Large intestine (tissue), 3 donors: ENCODE data around the gene HSP90AA1. TPM values are rescaled to one million over a fixed set of nuclear protein-coding genes. Genes with fewer than 3 reads are reported as not detected.
"Not testable (repeated sequence)": the region's sequence is repeated elsewhere in the genome, so short reads cannot be mapped to it uniquely, and the experiment has no call there.

Experiments
- DNase-seq, 2 donors: peaks; one replicate each; pipeline versions ENCODE4 v3.0.0 to v3.0.0-alpha.2; 2013
- H3K27ac ChIP-seq: one replicate; pipeline ENCODE4 v1.5.1; 2013; ENCODE audit warnings: low read length
- H3K27me3 ChIP-seq: 2 replicates; pipeline ENCODE4 v1.6.1; 2013; ENCODE audit warnings: low read length; ENCODE audit not compliant: control insufficient read depth, insufficient read depth
- H3K36me3 ChIP-seq: 2 replicates; pipeline ENCODE4 v1.6.1; 2013; ENCODE audit warnings: low read length; ENCODE audit not compliant: control insufficient read depth, insufficient read depth
- H3K4me1 ChIP-seq: one replicate; pipeline ENCODE4 v1.6.1; 2013; ENCODE audit warnings: low read length; ENCODE audit not compliant: control insufficient read depth, insufficient read depth
- H3K4me3 ChIP-seq: one replicate; pipeline ENCODE4 v1.5.1; 2013; ENCODE audit warnings: low read length
- H3K9me3 ChIP-seq: one replicate; pipeline ENCODE4 v1.6.1; 2013; ENCODE audit warnings: mild to moderate bottlenecking, low read depth, low read length, moderate library complexity; ENCODE audit not compliant: control insufficient read depth
- WGBS: methylation state at CpG from one replicate; pipeline ENCODE4 v1.1.5; 2013; ENCODE audit warnings: low lambda C conversion rate; ENCODE audit not compliant: insufficient coverage; 5-methylcytosine and 5-hydroxymethylcytosine counted together
- polyA plus RNA-seq: library from polyadenylated mRNA; unstranded; fragments of 120-200 nt; gene quantifications from one replicate; pipeline ENCODE4 v1.2.1, GENCODE V29; 2013

HSP90AA1 gene
- polyA plus RNA-seq, 1 donor = 661 TPM

- Histone ChIP-seq H3K27ac (no peak overlapping the region), H3K9me3 (no peaks in the 10 kb centered on the region), H3K36me3 (peaks cover 16% of the 10 kb centered on the region), H3K4me3 (no peak overlapping the region), H3K27me3 (no peaks in the 10 kb centered on the region), H3K4me1 (no peaks in the 10 kb centered on the region)
- DNase-seq = no peak
- 94% methylated on average over 3 of the region's 4 CpGs for WGBS
These were observed 12.4 kb downstream of the HSP90AA1 start for GRCh38 chr14:102074415-102074964.

GRCh38 chr14:102071283-102071998 is 15.4 kb downstream of the HSP90AA1 start:
- no peaks in the 10 kb centered on the region for H3K36me3 ChIP-seq
- DNase-seq = no peak
- no CpG with 5 or more reads among the region's 10 CpGs for WGBS
- no peaks in the 10 kb centered on the region for H3K9me3 ChIP-seq
- no peak overlapping the region for H3K27ac ChIP-seq
- no peaks in the 10 kb centered on the region for H3K4me1 ChIP-seq
- H3K4me3 ChIP-seq = no peak overlapping the region
- H3K27me3 ChIP-seq = no peaks in the 10 kb centered on the region

DNA sequence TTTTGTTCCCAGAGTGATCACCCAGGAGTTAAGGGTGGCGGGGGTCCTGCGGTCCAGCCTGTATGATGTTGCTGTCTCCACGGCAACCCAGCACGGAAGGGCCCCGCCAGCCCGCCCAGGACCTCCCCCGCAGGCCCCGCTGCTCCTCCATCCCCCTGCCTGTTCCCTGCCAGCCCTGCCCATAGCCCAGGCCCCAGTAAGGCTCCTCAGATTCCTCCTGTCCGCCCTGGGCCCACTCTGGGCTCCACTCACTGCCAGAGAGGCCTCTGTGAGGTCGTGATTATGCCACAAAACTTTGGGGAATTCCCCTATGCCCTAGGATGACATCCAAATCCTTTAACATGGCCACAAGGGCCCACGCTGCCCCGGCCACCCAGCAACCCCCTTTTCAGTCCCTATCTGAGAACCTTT is 20.8 kb downstream of the HSP90AA1 start:
- peaks cover 5% of the 10 kb centered on the region for H3K4me1 ChIP-seq
- no peak overlapping the region for H3K4me3 ChIP-seq
- DNase-seq = no peak
- no peaks in the 10 kb centered on the region for H3K36me3 ChIP-seq
- H3K9me3 ChIP-seq = no peaks in the 10 kb centered on the region
- no CpG with 5 or more reads among the region's 12 CpGs for WGBS
- H3K27ac ChIP-seq = no peak overlapping the region
- no peaks in the 10 kb centered on the region for H3K27me3 ChIP-seq

GRCh38 chr14:102064590-102064989 is 22.3 kb downstream of the HSP90AA1 start:
- not testable (repeated sequence) for H3K4me3 ChIP-seq, H3K27ac ChIP-seq, H3K27me3 ChIP-seq, H3K4me1 ChIP-seq, DNase-seq, H3K36me3 ChIP-seq, H3K9me3 ChIP-seq
- WGBS = no CpG with 5 or more reads among the region's 8 CpGs

GRCh38 chr14:102063808-102064429 is 22.9 kb downstream of the HSP90AA1 start:
- H3K4me3 ChIP-seq = no peak overlapping the region
- H3K27me3 ChIP-seq = no peaks in the 10 kb centered on the region
- DNase-seq = no peak
- no peak overlapping the region for H3K27ac ChIP-seq
- peaks cover 5% of the 10 kb centered on the region for H3K4me1 ChIP-seq
- H3K9me3 ChIP-seq = no peaks in the 10 kb centered on the region
- no peaks in the 10 kb centered on the region for H3K36me3 ChIP-seq
- no CpG with 5 or more reads among the region's 14 CpGs for WGBS

DNA sequence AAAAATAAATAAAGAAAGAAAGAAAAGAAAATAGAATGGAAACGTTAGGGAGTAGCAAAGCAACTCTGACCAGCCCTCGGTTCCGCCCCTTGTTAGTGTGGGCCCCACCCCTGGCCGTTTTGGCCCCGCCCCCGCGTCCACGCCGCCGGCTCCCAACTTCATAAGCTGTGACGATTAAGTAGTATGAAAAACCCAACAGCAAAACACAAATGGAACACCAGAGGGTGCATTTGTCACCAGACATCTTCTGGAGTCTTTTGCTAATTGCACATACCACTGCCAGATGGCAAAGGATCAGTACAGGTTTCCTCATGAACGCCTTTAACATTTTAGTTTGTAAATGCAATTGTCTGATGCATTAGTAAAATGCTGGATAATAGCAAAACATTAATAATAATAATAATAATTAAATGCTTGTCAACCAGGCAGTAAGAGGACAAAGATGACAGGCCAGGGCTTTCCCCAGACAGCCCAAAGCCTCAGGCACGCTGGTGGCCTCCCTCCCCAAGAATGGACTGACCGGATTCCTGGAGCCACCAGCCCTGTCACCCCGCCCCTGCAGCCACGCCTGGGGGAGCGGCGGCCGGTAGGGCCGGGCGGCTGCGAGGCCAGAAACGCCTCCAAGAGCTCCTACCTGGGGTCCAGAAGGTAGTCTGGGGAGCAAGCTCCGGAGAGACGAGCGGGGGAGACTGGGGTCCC is 23.6 kb downstream of the HSP90AA1 start:
- Histone ChIP-seq H3K27ac (no peak overlapping the region), H3K27me3 (no peaks in the 10 kb centered on the region), H3K4me1 (peaks cover 5% of the 10 kb centered on the region), H3K9me3 (no peaks in the 10 kb centered on the region), H3K4me3 (peak overlapping the region; percentile 4), H3K36me3 (no peaks in the 10 kb centered on the region)
- WGBS = 14% methylated on average over 2 of the region's 26 CpGs
- peak; percentile 73 to 79 for DNase-seq

- peaks cover 1% of the 10 kb centered on the region for H3K36me3 ChIP-seq
- peaks cover 8% of the 10 kb centered on the region for H3K4me1 ChIP-seq
- no CpG with 5 or more reads among the region's 5 CpGs for WGBS
- H3K27ac ChIP-seq = no peak overlapping the region
- H3K4me3 ChIP-seq = no peak overlapping the region
- no peaks in the 10 kb centered on the region for H3K9me3 ChIP-seq
- DNase-seq = no peak
- no peaks in the 10 kb centered on the region for H3K27me3 ChIP-seq
These were observed 27.9 kb downstream of the HSP90AA1 start for GRCh38 chr14:102058961-102059360.

DNA sequence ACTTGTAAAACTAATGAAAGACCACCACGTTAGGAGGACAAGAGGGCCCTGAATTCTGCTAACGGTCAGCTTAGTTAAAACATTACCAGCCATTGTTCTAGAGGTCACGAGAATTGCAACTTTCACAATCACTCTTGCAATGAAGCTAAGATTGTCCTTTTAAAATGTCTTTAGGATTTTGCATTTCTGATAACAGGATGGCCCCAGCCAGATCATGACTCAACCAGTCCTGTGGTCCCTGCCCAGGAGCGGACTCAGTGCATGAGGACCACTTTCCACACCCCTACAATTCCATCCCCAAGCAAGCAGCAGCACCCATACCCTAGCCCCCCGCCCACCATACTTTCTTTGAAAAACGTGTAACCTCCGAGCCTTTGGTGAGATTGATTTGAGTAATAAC is 28.7 kb downstream of the HSP90AA1 start:
- no peaks in the 10 kb centered on the region for H3K27me3 ChIP-seq
- 67% methylated on average over 1 of the region's 7 CpGs for WGBS
- DNase-seq = no peak
- H3K4me3 ChIP-seq = no peak overlapping the region
- no peak overlapping the region for H3K27ac ChIP-seq
- H3K36me3 ChIP-seq = peaks cover 3% of the 10 kb centered on the region
- H3K4me1 ChIP-seq = peaks cover 8% of the 10 kb centered on the region
- H3K9me3 ChIP-seq = no peaks in the 10 kb centered on the region

GRCh38 chr14:102057480-102058114 is 29.2 kb downstream of the HSP90AA1 start:
- Histone ChIP-seq H3K4me3 (no peak overlapping the region), H3K27ac (no peak overlapping the region), H3K9me3 (no peaks in the 10 kb centered on the region), H3K27me3 (no peaks in the 10 kb centered on the region), H3K4me1 (peaks cover 4% of the 10 kb centered on the region), H3K36me3 (peaks cover 4% of the 10 kb centered on the region)
- WGBS = no CpG with 5 or more reads among the region's 10 CpGs
- DNase-seq = no peak
